HG03039 (cell line): ENCODE results near the gene PSMD4.

Experiments
- ATAC-seq: cut with Tn5 transposase; IDR thresholded peaks from one replicate; pipeline ENCODE4 v1.9.1; 2021; ENCODE audit warnings: mild to moderate bottlenecking, moderate library complexity; ENCODE audit not compliant: unreplicated experiment

Gene PSMD4

GRCh38 chr1:151293093-151293492 lies 38.6 kb downstream of the PSMD4 start:
- ATAC-seq, result no peak

GRCh38 chr1:151294742-151295462 lies 40.4 kb downstream of the PSMD4 start:
- no peak for ATAC-seq

DNA sequence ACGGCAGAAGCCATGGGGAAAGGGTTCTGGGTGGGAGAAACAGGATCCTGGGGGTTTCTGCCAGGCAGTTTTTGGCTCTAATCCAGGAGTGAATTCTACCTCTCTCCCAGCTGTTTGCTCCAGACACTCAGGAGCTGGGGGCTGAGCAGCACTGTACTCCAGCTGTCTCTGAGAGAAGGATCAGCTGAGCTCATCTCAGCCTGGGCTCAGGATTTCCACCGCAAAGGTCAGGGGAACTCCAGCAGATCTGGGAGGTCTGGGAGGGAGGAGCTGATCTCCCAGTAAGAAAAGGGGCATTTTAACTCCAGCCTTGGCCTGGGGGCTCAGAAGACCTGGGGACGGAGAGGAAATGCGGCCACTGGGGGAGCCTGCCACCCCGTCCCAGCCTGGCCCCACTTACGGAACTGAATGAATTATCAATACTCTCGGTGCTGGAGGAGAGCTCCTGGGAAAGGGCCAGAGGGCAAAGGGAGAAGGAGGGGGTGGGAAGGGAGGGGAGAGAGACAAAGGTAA lies 55.3 kb downstream of the PSMD4 start:
- no peak for ATAC-seq

DNA sequence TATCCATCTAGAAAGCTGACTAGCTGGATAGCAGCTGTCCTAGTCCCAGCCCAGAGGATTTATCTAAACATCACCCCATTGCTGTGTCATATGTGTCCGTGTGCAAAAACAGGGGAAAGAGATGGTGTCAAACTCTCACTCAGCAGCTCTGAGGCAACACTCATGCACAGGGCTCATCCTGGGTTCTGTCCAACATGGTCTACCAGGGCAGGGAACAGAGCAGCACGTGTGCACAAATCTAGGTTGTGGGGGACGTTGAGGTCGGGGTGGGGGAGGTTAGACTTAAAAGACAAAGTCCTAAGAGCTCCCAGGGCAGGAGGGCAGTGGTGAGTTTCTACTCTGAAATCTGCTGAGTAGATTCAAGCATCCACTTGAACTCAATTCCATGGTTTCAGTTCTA lies 56.5 kb downstream of the PSMD4 start:
- no peak for ATAC-seq

DNA sequence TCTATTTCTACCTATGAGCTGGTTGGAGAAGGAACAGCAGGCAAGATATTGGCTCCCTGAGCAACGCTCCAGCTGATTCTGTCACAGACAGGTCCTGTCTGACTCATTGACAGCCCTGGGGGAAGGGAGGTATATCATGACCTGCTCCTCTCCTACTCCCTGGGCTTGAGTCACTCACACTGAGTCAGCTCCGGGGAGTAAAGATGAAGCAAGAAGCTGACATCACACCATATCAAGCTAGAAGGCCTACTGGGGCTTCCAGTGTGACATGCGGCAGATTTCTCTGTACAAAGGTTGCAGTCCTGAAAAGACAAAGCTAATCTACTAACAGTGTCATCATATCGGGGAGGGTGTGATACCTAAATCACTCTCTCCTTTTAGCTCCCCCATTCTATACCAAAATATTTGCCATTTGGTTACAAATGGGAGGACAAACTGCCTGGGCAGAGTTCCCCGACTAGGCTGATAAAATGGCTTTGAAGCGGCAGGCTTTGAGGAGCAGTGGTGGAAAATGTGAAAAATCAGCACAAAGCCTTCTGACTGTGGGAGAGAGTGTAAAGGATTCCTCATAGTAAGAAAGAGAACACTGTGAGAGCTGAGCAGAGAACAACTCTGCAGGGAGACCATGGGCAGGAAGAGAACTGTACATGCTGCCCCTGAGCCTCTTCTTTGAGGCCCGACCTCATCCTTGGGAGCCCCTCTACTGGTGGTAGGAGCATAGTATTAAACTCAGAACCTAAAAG lies 57.2 kb downstream of the PSMD4 start:
- no peak for ATAC-seq

- no peak for ATAC-seq
Observed at GRCh38 chr1:151312411-151312810, 57.9 kb downstream of the PSMD4 start.

- no peak for ATAC-seq
Observed at GRCh38 chr1:151312826-151313225, 58.3 kb downstream of the PSMD4 start.

GRCh38 chr1:151313501-151313900 lies 59.0 kb downstream of the PSMD4 start:
- no peak for ATAC-seq

- no peak for ATAC-seq
Observed at GRCh38 chr1:151314137-151314875, 59.8 kb downstream of the PSMD4 start.

DNA sequence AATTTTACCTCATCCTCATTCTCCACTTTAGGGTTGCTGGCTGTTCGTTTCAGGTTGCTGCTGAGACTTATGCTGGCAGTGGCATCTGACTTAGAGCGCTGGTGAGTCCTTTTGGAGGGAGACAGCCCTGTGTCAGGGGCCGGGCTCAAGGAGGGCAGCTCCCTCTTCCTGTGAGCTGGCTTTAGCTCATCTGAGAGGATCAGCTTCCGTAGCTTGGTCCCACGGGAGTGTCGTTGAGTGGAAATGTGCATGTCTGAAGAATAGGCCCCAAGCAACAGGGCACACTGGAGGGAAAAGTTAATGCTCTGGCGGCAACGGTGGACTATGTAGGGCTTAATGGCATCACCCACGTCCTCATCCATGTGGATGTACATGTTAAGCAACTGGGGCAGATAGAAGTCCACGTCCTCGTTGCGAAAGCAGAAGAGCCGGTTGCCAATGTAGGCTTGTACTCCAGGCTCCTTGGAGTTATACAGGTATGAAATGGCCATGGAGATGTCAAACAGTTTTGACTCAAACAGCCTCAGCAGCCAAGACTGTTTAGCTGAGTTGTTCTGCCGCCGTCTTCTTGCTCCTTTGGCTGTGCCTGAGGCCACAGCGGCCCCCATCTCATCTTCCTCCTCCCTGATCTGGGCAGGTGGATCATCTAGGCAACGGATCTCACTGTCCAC lies 61.2 kb downstream of the PSMD4 start:
- no peak for ATAC-seq
